ENCODE data around the gene CFL1.

- TF ChIP-seq CTCF (IDR thresholded peaks at IDR 0.05) (no peak), POLR2A (IDR thresholded peaks at IDR 0.05) (no peak), POLR2AphosphoS5 (IDR thresholded peaks at IDR 0.05) (no peak)
Measured at GRCh38 chr11:65857500-65857852, 504 bp downstream of the CFL1 start.
